NCI-H2227 (cell line): Measurements from ENCODE around the gene TMEM186.
A peak's percentile ranks its signal among the peaks of the same experiment; 100 is the strongest.
"Not testable (repeated sequence)": the region's sequence is repeated elsewhere in the genome, so short reads cannot be mapped to it uniquely, and the experiment has no call there.

ENCODE experiments used
- DNase-seq: peaks from one replicate; lab custom pipeline; 2025; ENCODE audit not compliant: unreplicated experiment; lab: John Stamatoyannopoulos, UW

Gene TMEM186

DNA sequence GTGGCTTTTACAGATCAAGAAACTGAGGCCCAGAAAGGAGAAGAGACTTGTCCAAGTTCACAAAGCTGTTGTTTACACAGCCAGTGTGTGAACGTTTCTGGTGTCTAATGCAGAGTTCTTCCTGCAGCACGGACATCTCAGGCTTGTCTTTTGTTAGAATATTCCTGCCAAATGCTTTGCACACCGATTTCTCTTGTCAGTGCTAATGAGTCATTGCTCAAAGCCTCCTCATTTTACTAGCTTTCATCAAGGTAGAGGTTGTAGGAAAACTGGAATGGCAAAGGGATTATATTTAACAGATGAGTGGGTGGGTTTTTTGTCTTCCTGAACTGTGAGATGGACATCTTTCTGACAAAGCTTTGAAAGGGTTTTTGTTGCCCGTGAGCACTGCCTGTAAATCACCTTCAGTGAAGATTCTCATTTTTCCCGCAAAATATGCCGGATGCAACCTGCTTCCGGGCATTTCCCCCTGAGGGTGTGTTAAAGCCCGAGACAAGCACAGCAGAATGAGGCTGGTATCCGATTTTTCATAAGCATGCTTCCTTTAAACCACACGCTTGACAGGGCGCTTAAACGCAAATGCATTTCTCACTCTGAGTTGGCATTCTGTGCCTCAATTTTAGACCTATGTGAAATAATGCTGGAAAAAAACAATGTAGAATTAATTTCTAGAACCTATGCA lies 14.9 kb upstream of the TMEM186 start:
- no peak for DNase-seq

DNA sequence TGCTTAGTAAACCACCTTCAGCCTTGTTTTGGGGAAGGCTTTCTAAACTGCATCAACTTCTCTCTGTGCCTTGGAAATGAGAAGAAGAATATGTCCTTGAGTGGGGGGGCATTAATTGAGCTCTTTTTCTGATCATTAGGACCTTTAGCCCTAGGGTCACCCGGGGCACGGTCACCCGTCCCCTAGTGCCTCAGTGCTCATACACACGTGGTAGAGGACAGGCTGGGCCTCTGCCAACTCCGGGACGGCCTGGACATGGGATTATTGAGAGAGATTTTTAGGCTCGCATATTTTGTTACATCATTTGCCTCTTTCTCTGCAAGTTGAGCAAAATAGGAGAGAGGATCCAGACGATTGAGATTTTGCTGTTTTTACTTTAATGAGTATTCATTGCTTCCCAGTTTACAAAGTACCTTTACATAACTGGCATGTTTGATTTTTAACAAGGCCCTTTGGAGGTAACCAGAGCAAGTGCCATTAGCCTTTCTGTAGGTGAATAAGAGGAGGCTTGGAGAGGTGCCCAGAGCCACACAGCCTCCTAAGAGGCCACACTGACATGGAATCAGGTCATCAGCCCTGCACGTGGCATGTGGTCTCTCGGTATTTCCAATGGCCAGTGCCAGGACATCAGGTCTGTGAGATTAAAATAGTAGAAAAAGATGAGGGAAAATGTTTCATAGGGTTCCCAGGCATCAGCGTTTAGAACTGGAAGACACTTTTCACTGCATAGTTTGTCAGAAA lies 11.3 kb upstream of the TMEM186 start:
- no peak for DNase-seq

- DNase-seq = no peak
Measured at GRCh38 chr16:8808009-8808408, 10.6 kb upstream of the TMEM186 start.

DNA sequence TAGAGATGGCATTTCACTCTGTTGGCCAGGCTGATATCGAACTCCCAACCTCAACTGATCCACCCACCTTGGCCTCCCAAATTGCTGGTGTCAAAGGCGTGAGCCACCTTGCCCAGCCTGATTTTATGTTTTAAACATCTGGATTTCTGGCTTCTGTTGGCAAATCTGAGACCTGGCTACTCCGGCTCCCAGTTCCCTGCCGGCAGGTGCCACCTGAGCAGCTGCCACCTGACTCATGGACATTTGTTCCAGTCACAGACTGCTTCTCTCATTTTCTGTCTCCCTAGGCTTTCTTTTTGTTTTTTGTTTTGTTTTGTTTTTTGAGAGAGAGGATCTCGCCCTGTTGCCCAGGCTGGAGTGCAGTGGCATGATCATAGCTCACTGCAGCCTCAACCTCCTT lies 9.8 kb upstream of the TMEM186 start:
- DNase-seq = no peak

DNA sequence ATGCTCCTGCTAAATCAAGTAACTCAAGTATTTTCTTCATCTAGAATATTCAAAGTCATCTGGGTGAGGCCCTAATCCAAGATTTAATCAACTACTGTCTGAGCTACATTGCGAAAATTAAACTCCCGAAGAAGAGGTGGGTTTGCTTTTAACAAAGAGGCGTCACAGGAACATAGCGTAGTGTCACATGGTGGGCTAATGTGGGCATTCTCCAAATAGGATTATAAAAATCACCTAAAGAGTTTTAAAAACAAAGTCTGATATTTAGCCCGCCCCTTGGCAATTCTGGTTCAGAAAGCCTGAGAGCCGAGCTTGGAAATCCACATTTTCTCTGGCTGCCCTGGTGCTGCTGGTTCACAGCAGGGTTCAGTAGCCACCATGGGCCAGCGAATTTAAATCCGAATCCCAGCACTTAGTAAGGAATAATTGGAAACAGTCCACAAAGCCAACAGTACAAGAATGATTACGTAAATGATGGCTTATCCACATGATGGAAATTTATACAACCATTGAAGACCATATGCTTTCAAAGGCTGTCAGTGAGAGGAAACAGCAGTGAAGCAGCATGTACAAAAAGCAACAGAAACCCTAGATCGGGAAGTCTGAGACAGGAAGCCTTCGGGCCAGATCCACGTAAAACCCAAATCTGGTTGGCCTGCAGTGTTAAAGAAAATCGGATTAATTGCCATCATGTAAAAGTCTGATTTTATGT lies 9.0 kb upstream of the TMEM186 start:
- no peak for DNase-seq

DNA sequence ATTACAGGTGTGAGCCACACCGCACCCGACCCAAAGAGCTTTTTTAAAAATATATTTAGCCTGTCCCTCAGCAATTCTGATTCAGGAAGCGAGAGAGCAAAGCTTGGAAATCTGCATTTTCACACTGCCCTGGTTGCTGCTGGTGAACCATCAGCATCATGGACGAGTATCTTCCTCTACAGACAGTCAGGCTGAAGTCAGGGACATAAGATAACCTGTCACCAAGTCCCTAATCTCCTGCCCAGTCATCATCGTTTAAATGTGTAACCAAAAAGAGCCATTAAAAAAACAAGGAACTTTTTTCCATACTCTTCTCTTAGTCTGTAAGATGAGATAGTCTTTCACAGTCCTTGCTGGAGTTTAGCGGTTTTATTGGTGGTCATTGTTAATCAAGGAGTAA lies 6.9 kb upstream of the TMEM186 start:
- no peak for DNase-seq

- DNase-seq = not testable (repeated sequence)
Measured at GRCh38 chr16:8803733-8804132, 6.3 kb upstream of the TMEM186 start.

DNA sequence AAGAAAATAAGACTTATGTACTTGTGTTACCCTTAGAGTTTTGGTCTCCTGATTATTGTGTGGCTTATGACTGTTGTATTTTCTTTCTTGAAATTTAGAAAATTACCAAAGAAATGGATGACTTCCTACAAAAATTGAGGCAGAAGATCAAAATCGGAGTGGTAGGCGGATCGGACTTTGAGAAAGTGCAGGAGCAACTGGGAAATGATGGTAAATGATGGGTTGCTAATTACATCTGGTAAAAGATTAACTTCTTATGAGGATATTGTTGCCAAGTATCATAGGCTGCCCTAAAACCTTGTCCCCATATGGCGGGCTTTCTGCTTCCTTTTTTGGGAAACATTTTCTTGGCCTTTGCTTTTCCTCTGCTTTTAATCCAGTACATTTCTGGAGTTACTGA lies 4.3 kb upstream of the TMEM186 start:
- no peak for DNase-seq

DNA sequence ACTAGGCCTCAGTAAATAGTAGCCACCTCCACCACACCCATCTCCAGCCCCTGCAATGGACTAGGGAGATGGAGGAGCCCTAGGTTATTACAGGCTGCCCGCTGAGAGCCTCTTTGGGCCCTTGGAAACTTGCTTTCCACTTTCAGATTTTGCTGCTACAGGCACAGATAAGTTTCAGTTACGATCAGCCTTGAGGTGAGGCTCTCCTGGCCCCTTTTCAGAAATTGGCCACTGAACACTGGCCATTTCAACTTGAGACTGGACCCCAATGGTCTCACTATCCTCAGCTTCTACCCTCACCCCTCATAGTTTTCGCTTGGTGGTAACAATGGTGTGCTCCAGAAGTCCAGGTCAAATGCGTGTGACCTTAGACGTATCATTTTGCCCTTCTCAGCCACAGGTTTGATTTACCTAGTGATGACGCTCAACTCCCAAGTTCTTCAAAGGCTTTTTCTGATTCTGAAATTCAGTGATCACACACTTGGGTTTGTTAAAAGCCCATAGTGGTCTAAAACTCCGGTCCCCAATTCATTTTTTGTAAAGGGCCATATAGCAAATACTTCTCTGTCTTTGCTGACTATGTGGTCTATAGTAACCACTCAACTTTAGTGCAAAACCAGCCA lies 1.2 kb upstream of the TMEM186 start:
- DNase-seq = no peak

DNA sequence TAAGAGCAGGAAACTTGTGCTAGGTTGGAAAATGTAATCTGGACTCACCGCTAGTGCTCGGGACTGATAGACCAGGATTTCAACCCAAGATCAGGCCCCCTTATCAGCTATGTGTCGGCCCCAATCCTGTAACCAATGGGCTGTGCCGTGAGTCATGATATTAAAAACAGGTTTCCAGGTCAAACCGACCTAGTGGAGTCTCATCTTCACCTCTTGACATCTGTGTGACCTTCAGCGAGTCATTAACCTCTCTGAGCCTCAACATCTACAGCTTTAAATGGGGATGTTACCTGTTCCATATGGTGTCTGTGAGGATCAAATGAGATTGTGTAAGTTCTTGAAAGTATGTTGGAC lies 712 bp upstream of the TMEM186 start:
- DNase-seq = no peak

GRCh38 chr16:8796469-8797363 lies 723 bp downstream of the TMEM186 start:
- no peak for DNase-seq

DNA sequence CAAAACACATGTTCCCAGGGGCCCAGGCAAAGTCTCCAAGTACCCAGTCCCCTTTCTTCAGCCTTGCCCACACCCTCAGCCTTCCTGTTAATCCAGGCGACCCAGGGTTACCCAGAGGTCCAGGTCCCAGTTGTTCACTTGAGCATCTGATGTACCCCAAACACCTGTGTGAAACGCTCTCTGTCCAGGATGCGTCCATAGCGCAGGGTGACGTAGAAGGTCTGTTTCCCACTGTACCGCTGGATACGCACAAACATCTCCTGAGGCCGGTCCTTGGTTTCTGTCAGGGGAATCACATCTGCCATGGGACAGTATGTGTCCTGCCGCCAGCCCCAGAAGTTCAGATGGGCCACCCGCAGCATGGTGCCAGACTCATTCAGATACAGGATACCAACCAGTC lies 1.6 kb downstream of the TMEM186 start:
- DNase-seq = no peak

- DNase-seq = peak; percentile 28
Measured at GRCh38 chr16:8795091-8795490, 2.3 kb downstream of the TMEM186 start.

GRCh38 chr16:8788578-8789172 lies 8.8 kb downstream of the TMEM186 start:
- no peak for DNase-seq

- not testable (repeated sequence) for DNase-seq
Measured at GRCh38 chr16:8786316-8786715, 11.1 kb downstream of the TMEM186 start.

- no peak for DNase-seq
Measured at GRCh38 chr16:8785408-8785807, 12.0 kb downstream of the TMEM186 start.

- no peak for DNase-seq
Measured at GRCh38 chr16:8782673-8783072, 14.8 kb downstream of the TMEM186 start.

DNA sequence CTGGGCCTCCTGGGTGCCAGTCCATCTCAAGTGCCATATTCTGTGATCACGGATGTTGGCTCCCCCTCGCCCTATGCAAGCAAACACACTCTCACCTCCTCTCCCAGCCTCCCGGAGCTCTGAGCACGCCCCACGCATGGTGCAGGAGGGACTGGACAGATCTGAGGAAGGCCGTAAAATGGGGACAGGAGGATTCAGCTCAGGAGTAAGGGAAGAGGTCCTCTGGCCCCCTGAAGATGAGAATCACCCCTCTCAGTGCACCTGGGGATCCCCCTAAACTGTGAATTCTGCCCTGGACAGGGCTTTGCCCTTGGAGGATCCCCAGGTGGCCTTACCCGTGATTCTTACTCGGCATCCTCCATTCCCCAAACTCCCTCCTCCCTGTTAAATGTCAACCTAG lies 15.6 kb downstream of the TMEM186 start:
- DNase-seq = no peak

- DNase-seq = no peak
Measured at GRCh38 chr16:8777217-8777616, 20.2 kb downstream of the TMEM186 start.

DNA sequence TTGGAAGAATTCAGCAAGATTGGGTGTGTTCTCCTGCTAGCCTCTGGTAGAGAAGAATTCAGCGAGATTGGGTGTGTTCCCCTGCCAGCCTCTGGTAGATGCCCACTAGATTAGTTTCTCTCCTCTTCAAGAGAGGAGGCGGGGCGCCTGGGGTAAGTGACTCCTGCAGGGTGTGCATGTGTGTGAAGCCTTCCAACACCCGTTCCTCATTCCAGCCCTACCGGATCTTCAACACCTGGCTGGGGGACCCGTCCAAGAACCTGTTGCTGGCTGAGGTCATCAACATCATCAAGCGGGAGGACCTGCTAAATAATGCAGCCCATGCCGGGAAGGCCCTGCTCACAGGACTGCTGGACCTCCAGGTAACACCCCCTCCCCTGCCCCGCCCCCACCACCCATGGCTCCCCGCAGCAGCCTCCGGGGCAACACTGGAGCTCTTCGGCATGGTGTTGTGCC lies 21.3 kb downstream of the TMEM186 start:
- DNase-seq = no peak
